ENCODE results near the gene NLRC4. TPM values are rescaled to one million over a fixed set of nuclear protein-coding genes. Genes with fewer than 3 reads are reported as not detected.
"Not testable (repeated sequence)": the region's sequence is repeated elsewhere in the genome, so short reads cannot be mapped to it uniquely, and the experiment has no call there.

NLRC4 gene, protein sequence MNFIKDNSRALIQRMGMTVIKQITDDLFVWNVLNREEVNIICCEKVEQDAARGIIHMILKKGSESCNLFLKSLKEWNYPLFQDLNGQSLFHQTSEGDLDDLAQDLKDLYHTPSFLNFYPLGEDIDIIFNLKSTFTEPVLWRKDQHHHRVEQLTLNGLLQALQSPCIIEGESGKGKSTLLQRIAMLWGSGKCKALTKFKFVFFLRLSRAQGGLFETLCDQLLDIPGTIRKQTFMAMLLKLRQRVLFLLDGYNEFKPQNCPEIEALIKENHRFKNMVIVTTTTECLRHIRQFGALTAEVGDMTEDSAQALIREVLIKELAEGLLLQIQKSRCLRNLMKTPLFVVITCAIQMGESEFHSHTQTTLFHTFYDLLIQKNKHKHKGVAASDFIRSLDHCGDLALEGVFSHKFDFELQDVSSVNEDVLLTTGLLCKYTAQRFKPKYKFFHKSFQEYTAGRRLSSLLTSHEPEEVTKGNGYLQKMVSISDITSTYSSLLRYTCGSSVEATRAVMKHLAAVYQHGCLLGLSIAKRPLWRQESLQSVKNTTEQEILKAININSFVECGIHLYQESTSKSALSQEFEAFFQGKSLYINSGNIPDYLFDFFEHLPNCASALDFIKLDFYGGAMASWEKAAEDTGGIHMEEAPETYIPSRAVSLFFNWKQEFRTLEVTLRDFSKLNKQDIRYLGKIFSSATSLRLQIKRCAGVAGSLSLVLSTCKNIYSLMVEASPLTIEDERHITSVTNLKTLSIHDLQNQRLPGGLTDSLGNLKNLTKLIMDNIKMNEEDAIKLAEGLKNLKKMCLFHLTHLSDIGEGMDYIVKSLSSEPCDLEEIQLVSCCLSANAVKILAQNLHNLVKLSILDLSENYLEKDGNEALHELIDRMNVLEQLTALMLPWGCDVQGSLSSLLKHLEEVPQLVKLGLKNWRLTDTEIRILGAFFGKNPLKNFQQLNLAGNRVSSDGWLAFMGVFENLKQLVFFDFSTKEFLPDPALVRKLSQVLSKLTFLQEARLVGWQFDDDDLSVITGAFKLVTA
- not detected for polyA plus RNA-seq (2013, experiment 1 of 4)
- polyA plus RNA-seq (2013, experiment 2 of 4): not detected
- polyA plus RNA-seq (2013, experiment 3 of 4): not detected
- not detected for polyA plus RNA-seq (2013, experiment 4 of 4)

- H3K9me3 ChIP-seq (ENCODE audit: control insufficient read depth, low read length): no peaks in the 10 kb centered on the region
- no peaks in the 10 kb centered on the region for H3K4me1 ChIP-seq (ENCODE audit: control insufficient read depth, insufficient read depth, low read length)
- WGBS, 2 experiments: 86 to 90% methylated on average over 7 of the region's 7 CpGs
- H3K27me3 ChIP-seq (ENCODE audit: control insufficient read depth, insufficient read depth, low read length, poor library complexity, severe bottlenecking): peaks cover under 1% of the 10 kb centered on the region
- H3K4me3 ChIP-seq (ENCODE audit: insufficient read depth, low read depth, low read length): no peak within 1 kb of the TSS
- no peak within 1 kb of the TSS for H3K27ac ChIP-seq (ENCODE audit: insufficient read depth, low read depth, low read length, poor library complexity, severe bottlenecking)
- no peaks in the 10 kb centered on the region for H3K36me3 ChIP-seq (ENCODE audit: control insufficient read depth, insufficient read depth, low read length)
Measured at GRCh38 chr2:32264422-32265105, at the start of gene NLRC4. Gene NLRC4 (minus strand): TSS chr2:32264886. CDS start chr2:32256775, 8,111 bp downstream.

GRCh38 chr2:32310577-32310976 lies 45.9 kb upstream of the NLRC4 start:
- WGBS, 2 experiments: 92 to 95% methylated on average over 7 of the region's 7 CpGs
- Histone ChIP-seq H3K27me3 (ENCODE audit: control insufficient read depth, insufficient read depth, low read length, poor library complexity, severe bottlenecking) (no peaks in the 10 kb centered on the region), H3K9me3 (ENCODE audit: control insufficient read depth, low read length) (no peaks in the 10 kb centered on the region), H3K27ac (ENCODE audit: insufficient read depth, low read depth, low read length, poor library complexity, severe bottlenecking) (no peak overlapping the region), H3K36me3 (ENCODE audit: control insufficient read depth, insufficient read depth, low read length) (no peaks in the 10 kb centered on the region), H3K4me1 (ENCODE audit: control insufficient read depth, insufficient read depth, low read length) (no peaks in the 10 kb centered on the region), H3K4me3 (ENCODE audit: insufficient read depth, low read depth, low read length) (no peak overlapping the region)

DNA sequence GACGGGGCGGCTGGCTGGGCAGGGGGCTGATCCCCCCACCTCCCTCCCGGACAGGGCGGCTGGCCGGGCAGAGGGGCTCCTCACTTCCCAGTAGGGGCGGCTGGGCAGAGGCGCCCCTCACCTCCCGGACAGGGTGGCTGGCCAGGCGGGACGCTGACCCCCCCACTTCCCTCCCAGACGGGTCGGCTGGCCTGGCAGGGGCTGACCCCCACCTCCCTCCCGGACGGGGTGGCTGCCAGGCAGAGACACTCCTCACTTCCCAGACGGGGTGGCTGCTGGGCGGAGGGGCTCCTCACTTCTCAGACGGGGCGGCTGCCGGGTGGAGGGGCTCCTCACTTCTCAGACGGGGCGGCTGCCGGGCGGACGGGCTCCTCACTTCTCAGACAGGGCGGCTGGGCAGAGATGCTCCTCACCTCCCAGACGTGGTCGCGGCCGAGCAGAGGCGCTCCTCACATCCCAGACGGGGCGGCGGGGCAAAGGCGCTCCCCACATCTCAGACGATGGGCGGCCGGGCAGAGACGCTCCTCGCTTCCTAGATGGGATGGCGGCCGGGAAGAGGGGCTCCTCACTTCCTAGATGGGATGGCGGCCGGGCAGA lies 29.4 kb upstream of the NLRC4 start:
- 95 to 96% methylated on average over 43 of the region's 43 CpGs for WGBS, 2 experiments
- H3K4me3 ChIP-seq (ENCODE audit: insufficient read depth, low read depth, low read length); H3K27ac ChIP-seq (ENCODE audit: insufficient read depth, low read depth, low read length, poor library complexity, severe bottlenecking); H3K4me1 ChIP-seq (ENCODE audit: control insufficient read depth, insufficient read depth, low read length); H3K27me3 ChIP-seq (ENCODE audit: control insufficient read depth, insufficient read depth, low read length, poor library complexity, severe bottlenecking); H3K9me3 ChIP-seq (ENCODE audit: control insufficient read depth, low read length): not testable (repeated sequence)
- H3K36me3 ChIP-seq (ENCODE audit: control insufficient read depth, insufficient read depth, low read length): peaks cover 12% of the 10 kb centered on the region

DNA sequence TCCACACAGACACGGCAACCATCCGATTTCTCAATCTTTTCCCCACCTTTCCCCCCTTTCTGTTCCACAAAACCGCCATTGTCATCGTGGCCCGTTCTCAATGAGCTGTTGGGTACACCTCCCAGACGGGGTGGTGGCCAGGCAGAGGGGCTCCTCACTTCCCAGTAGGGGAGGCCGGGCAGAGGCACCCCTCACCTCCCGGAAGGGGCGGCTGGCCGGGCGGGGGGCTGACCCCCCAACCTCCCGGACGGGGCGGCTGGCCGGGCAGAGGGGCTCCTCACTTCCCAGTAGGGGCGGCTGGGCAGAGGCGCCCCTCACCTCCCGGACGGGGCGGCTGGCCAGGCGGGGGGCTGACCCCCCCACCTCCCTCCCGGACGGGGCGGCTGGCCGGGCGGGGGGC lies 28.8 kb upstream of the NLRC4 start:
- WGBS, 2 experiments: 95 to 97% methylated on average over 13 to 16 of the region's 26 CpGs
- H3K36me3 ChIP-seq (ENCODE audit: control insufficient read depth, insufficient read depth, low read length): peaks cover 12% of the 10 kb centered on the region
- not testable (repeated sequence) for H3K4me3 ChIP-seq (ENCODE audit: insufficient read depth, low read depth, low read length); H3K27me3 ChIP-seq (ENCODE audit: control insufficient read depth, insufficient read depth, low read length, poor library complexity, severe bottlenecking); H3K9me3 ChIP-seq (ENCODE audit: control insufficient read depth, low read length); H3K27ac ChIP-seq (ENCODE audit: insufficient read depth, low read depth, low read length, poor library complexity, severe bottlenecking); H3K4me1 ChIP-seq (ENCODE audit: control insufficient read depth, insufficient read depth, low read length)

GRCh38 chr2:32291746-32292145 lies 27.1 kb upstream of the NLRC4 start:
- Histone ChIP-seq H3K36me3 (ENCODE audit: control insufficient read depth, insufficient read depth, low read length) (peaks cover 12% of the 10 kb centered on the region), H3K27ac (ENCODE audit: insufficient read depth, low read depth, low read length, poor library complexity, severe bottlenecking) (no peak overlapping the region), H3K27me3 (ENCODE audit: control insufficient read depth, insufficient read depth, low read length, poor library complexity, severe bottlenecking) (no peaks in the 10 kb centered on the region), H3K4me3 (ENCODE audit: insufficient read depth, low read depth, low read length) (no peak overlapping the region), H3K9me3 (ENCODE audit: control insufficient read depth, low read length) (no peaks in the 10 kb centered on the region), H3K4me1 (ENCODE audit: control insufficient read depth, insufficient read depth, low read length) (no peaks in the 10 kb centered on the region)
- 95 to 96% methylated on average over 2 of the region's 2 CpGs for WGBS, 2 experiments

DNA sequence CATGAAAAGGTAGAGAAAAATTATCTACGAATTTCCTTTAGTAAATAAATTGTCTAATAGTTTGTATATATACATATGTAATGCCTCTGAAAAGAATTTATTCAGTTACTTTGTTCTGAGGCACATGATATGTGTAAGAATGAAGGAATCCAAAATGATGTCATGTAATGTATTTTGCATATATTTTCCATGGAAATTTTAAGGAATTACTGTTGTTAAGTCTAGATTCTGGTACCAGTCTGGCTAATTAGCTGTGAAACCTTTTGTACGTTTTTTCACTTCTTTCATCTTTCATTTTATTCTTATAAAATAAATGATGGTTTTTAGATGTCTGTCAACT lies 25.3 kb upstream of the NLRC4 start:
- 100% methylated on average over 1 of the region's 2 CpGs; no CpG with 5 or more reads in 1 of the 2 experiments for WGBS, 2 experiments
- Histone ChIP-seq H3K36me3 (ENCODE audit: control insufficient read depth, insufficient read depth, low read length) (peaks cover 3% of the 10 kb centered on the region), H3K27me3 (ENCODE audit: control insufficient read depth, insufficient read depth, low read length, poor library complexity, severe bottlenecking) (no peaks in the 10 kb centered on the region), H3K4me3 (ENCODE audit: insufficient read depth, low read depth, low read length) (no peak overlapping the region), H3K4me1 (ENCODE audit: control insufficient read depth, insufficient read depth, low read length) (no peaks in the 10 kb centered on the region), H3K9me3 (ENCODE audit: control insufficient read depth, low read length) (no peaks in the 10 kb centered on the region), H3K27ac (ENCODE audit: insufficient read depth, low read depth, low read length, poor library complexity, severe bottlenecking) (no peak overlapping the region)

GRCh38 chr2:32289165-32289999 lies 24.7 kb upstream of the NLRC4 start:
- Histone ChIP-seq H3K4me3 (ENCODE audit: insufficient read depth, low read depth, low read length) (no peak overlapping the region), H3K36me3 (ENCODE audit: control insufficient read depth, insufficient read depth, low read length) (peaks cover 3% of the 10 kb centered on the region), H3K27me3 (ENCODE audit: control insufficient read depth, insufficient read depth, low read length, poor library complexity, severe bottlenecking) (no peaks in the 10 kb centered on the region), H3K27ac (ENCODE audit: insufficient read depth, low read depth, low read length, poor library complexity, severe bottlenecking) (no peak overlapping the region), H3K9me3 (ENCODE audit: control insufficient read depth, low read length) (no peaks in the 10 kb centered on the region), H3K4me1 (ENCODE audit: control insufficient read depth, insufficient read depth, low read length) (no peaks in the 10 kb centered on the region)
- WGBS, 2 experiments: 92 to 97% methylated on average over 3 of the region's 4 CpGs

DNA sequence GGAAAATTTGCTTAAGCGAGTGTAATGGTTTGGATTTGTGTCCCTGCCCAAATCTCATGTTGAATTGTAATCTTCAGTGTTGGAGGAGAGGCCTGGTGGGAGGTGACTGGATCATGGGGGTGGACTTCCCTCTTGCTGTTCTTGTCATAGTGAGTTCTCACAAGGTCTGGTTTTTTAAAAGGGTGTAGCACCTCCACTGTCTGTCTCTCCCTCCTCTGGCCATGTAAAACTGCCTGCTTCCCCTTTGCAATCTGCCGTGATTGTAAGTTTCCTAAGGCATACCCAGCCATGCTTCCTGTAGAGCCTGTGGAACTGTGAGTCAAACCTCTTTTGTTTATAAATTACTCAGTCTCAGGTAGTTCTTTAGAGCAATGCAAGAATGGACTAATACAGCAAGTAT lies 19.6 kb upstream of the NLRC4 start:
- Histone ChIP-seq H3K9me3 (ENCODE audit: control insufficient read depth, low read length) (no peaks in the 10 kb centered on the region), H3K4me1 (ENCODE audit: control insufficient read depth, insufficient read depth, low read length) (no peaks in the 10 kb centered on the region), H3K27me3 (ENCODE audit: control insufficient read depth, insufficient read depth, low read length, poor library complexity, severe bottlenecking) (no peaks in the 10 kb centered on the region), H3K36me3 (ENCODE audit: control insufficient read depth, insufficient read depth, low read length) (no peaks in the 10 kb centered on the region), H3K27ac (ENCODE audit: insufficient read depth, low read depth, low read length, poor library complexity, severe bottlenecking) (no peak overlapping the region), H3K4me3 (ENCODE audit: insufficient read depth, low read depth, low read length) (no peak overlapping the region)
- WGBS, 2 experiments: 94 to 96% methylated on average over 2 of the region's 2 CpGs

DNA sequence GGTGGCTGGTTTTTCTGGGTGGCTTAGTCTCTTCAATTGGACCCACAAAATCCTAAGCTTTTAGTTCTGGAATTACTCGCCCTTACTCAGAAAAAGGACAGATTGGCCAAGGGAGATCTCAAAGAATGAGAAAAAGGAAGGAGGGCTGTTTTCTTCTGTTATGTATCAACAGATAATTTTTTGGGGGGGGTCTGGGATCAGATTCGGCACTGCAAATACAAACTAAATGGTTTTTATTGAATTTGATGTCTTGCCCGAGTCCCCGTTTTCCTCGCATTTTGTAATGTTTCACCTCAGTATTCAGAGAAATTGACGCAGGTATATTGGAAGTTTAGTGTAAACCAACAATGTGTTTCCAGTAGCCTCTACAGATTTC lies 13.8 kb upstream of the NLRC4 start:
- Histone ChIP-seq H3K9me3 (ENCODE audit: control insufficient read depth, low read length) (no peaks in the 10 kb centered on the region), H3K4me1 (ENCODE audit: control insufficient read depth, insufficient read depth, low read length) (no peaks in the 10 kb centered on the region), H3K27ac (ENCODE audit: insufficient read depth, low read depth, low read length, poor library complexity, severe bottlenecking) (peak overlapping the region; percentile 47), H3K36me3 (ENCODE audit: control insufficient read depth, insufficient read depth, low read length) (no peaks in the 10 kb centered on the region), H3K4me3 (ENCODE audit: insufficient read depth, low read depth, low read length) (peak overlapping the region; percentile 69), H3K27me3 (ENCODE audit: control insufficient read depth, insufficient read depth, low read length, poor library complexity, severe bottlenecking) (peaks cover 7% of the 10 kb centered on the region)
- WGBS, 2 experiments: 66 to 70% methylated on average over 6 of the region's 6 CpGs
